ENCODE measurements around the gene ASRGL1. TPM values are rescaled to one million over a fixed set of nuclear protein-coding genes. Genes with fewer than 3 reads are reported as not detected.

The ASRGL1 gene
- total and polyA plus RNA-seq, 2 donors from 2014 or later: 62.2 to 85.6 TPM

GRCh38 chr11:62393735-62394134 lies 56.5 kb downstream of the ASRGL1 start:
- H3K4me3 ChIP-seq (ENCODE audit: low read length in 3 of 3): no peak overlapping the region
- intact Hi-C loops (cut with DNase I): loop anchor here (10.0 kb wide), 1 partner anchor 301 kb away; no protein-coding TSS in a partner anchor
- no peak for FAIRE-seq
- H3K27ac ChIP-seq (ENCODE audit: low read depth in 2 of 2, low read length in 2 of 2): no peak overlapping the region
- peaks cover 0 to 6% (median 0%) of the 10 kb centered on the region in 3 donors for H3K4me1 ChIP-seq (ENCODE audit: control insufficient read depth in 2 of 3, insufficient read depth in 2 of 3, low read depth in 1 of 3, low read length in 3 of 3)
- H3K36me3 ChIP-seq (ENCODE audit: control insufficient read depth in 2 of 3, insufficient read depth in 3 of 3, low read length in 3 of 3): no peaks in the 10 kb centered on the region
- DNase-seq: no peak
- no peaks in the 10 kb centered on the region for H3K9me3 ChIP-seq (ENCODE audit: control insufficient read depth in 2 of 3, insufficient read depth in 1 of 3, low read length in 3 of 3)
- TF ChIP-seq CTCF (IDR thresholded peaks at IDR 0.05; ENCODE audit: borderline replicate concordance, extremely low read depth, insufficient read depth): no peak
- no peaks in the 10 kb centered on the region for H3K27me3 ChIP-seq (ENCODE audit: control insufficient read depth, insufficient read depth, low read length)
- H3K9ac ChIP-seq (ENCODE audit: low read length in 3 of 3): no peak overlapping the region

GRCh38 chr11:62394825-62395538 lies 57.7 kb downstream of the ASRGL1 start:
- H3K9ac ChIP-seq (ENCODE audit: low read length in 3 of 3): peak overlapping the region in 1 of 3 donors; percentile 74
- peak; percentile 79 for TF ChIP-seq CTCF (IDR thresholded peaks at IDR 0.05; ENCODE audit: borderline replicate concordance, extremely low read depth, insufficient read depth)
- H3K9me3 ChIP-seq (ENCODE audit: control insufficient read depth in 2 of 3, insufficient read depth in 1 of 3, low read length in 3 of 3): no peaks in the 10 kb centered on the region
- peak overlapping the region; percentile 40 to 63 (median 52) for H3K4me3 ChIP-seq (ENCODE audit: low read length in 3 of 3)
- H3K27ac ChIP-seq (ENCODE audit: low read depth in 2 of 2, low read length in 2 of 2): peak overlapping the region in 1 of 2 donors; percentile 9
- H3K4me1 ChIP-seq (ENCODE audit: control insufficient read depth in 2 of 3, insufficient read depth in 2 of 3, low read depth in 1 of 3, low read length in 3 of 3): peaks cover 0 to 10% (median 0%) of the 10 kb centered on the region in 3 donors
- FAIRE-seq (no peak), DNase-seq (peak; percentile 74 to 94 (median 93))
- no peaks in the 10 kb centered on the region for H3K36me3 ChIP-seq (ENCODE audit: control insufficient read depth in 2 of 3, insufficient read depth in 3 of 3, low read length in 3 of 3)
- intact Hi-C loops (cut with DNase I): loop anchor here (10.0 kb wide), 1 partner anchor 300 kb away; no protein-coding TSS in a partner anchor
- no peaks in the 10 kb centered on the region for H3K27me3 ChIP-seq (ENCODE audit: control insufficient read depth, insufficient read depth, low read length)

GRCh38 chr11:62395885-62396551 lies 58.8 kb downstream of the ASRGL1 start:
- H3K4me3 ChIP-seq (ENCODE audit: low read length in 3 of 3): no peak overlapping the region
- intact Hi-C loops (cut with DNase I): loop anchor here (10.0 kb wide), 1 partner anchor 299 kb away; no protein-coding TSS in a partner anchor
- TF ChIP-seq CTCF (IDR thresholded peaks at IDR 0.05; ENCODE audit: borderline replicate concordance, extremely low read depth, insufficient read depth): no peak
- FAIRE-seq (no peak), DNase-seq (no peak)
- H3K4me1 ChIP-seq (ENCODE audit: control insufficient read depth in 2 of 3, insufficient read depth in 2 of 3, low read depth in 1 of 3, low read length in 3 of 3): peaks cover 0 to 12% (median 0%) of the 10 kb centered on the region in 3 donors
- no peaks in the 10 kb centered on the region for H3K36me3 ChIP-seq (ENCODE audit: control insufficient read depth in 2 of 3, insufficient read depth in 3 of 3, low read length in 3 of 3)
- H3K27me3 ChIP-seq (ENCODE audit: control insufficient read depth, insufficient read depth, low read length): no peaks in the 10 kb centered on the region
- no peak overlapping the region for H3K9ac ChIP-seq (ENCODE audit: low read length in 3 of 3)
- no peaks in the 10 kb centered on the region for H3K9me3 ChIP-seq (ENCODE audit: control insufficient read depth in 2 of 3, insufficient read depth in 1 of 3, low read length in 3 of 3)
- H3K27ac ChIP-seq (ENCODE audit: low read depth in 2 of 2, low read length in 2 of 2): no peak overlapping the region
